NCI-H345 (cell line): Measurements from ENCODE around the gene LPXN.
A peak's percentile ranks its signal among the peaks of the same experiment; 100 is the strongest.

Source experiments
- DNase-seq: peaks from one replicate; lab custom pipeline; 2025; lab: John Stamatoyannopoulos, UW

The LPXN gene

DNA sequence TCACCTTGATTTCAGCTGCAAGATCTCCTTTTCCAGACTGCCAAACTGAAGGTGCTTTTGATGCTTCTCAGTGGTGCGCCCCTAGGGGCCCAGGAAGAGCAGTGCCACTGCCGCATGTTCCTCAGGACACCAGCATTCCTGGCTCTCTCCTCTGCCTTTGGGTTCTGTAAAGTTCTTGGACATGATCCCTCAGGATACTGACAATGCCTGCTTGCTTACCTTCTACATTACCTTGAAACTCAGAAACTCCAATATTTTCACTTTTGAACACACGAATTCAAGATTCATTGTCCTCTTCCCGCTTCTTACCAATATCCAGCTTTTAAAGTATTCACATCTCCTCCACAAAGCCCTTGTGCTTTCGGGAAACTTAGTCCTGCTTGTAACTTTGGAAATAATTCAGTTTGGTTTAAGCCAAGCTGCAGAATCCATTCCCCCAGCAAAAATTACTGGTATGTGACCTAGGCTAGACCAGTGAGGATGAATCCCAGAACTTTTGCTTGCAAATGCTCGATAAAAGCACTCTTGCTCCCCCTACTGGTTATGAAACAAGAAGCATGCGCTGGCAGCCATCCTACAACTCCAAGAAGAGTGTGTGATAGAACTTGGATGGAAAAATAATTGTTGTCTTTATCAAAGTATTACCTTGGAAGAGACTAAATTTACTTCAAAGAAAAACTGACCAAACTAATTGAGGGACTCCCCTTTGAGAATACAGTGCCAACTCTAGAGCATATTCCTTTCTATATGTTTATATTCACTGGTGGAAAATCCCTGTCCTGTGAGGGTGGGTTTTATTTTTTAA lies 51.2 kb downstream of the LPXN start:
- peak; percentile 70 for DNase-seq

DNA sequence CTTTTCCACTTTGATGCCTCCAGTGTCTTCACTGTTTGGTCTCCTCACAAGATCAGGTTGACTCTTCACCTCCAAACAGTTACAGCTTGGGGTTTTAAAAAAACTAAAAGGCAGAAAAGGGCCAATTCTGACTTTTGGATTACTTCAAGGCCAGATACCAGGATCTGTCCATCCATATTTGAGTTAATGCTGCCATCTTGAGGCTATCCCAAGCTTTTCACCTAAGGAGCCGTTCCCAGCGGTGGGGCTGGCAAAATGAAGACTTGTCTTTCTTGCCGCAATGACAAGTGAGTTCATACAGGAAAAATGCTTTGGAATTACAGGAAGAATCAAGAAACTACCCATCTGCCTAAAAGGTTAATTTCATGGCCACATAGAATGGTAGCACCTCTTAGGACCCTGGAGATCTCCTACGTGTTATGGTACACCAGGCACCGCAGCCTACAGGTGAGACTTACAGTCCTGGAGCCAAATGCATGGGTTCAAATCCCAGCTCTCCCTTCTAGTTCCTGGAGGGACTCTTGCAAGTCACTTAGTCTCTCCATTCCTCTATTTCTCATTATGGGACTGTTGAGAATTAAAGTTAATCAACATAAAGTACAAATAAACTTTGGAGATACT lies 61.8 kb downstream of the LPXN start:
- DNase-seq: peak; percentile 30

DNA sequence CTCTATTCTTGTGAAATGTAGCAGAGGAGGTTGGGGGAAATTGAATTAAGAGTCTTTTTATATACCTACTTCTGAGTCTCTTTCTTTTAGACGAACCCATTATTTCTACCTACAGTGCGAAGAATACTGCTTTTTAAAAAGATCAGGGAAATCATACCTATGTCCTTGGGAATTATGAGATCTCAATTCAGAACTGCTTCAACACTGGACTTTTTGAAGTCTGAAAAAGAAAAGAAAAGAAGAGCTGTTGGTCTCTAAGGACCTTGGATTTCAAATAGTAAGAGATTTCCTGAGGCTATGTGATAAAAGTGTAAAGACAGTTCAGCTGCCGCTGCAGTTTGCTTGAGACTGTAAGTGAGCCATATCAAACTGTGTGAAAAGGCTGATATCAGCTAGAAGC lies 64.0 kb downstream of the LPXN start:
- no peak for DNase-seq

DNA sequence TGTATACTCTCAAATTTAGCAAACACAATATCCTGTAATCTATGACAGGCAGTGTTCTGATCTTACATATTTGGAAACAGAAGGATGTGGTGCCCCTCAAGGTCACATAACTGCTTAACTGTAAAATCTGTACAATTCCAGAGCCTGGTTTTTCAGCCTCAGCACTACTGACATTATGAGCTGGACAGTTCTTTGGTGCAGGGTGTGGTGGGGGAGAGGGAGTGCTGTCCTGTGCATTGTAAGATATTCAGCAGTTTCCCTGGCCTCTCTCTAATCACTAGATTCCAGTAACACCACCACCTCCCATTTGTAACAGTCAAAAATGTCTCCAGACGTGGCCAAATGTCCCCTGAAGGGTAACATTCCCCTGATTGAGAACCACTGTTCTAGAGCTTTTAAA lies 65.9 kb downstream of the LPXN start:
- DNase-seq: no peak

- no peak for DNase-seq
These were observed 66.8 kb downstream of the LPXN start for GRCh38 chr11:58508814-58509213.

GRCh38 chr11:58508005-58508404 lies 67.7 kb downstream of the LPXN start, which contains the start of gene OR5B21:
Gene OR5B21, minus strand, starts transcription at chr11:58508105. Its CDS starts 0 bp downstream, at chr11:58508105.
- DNase-seq: no peak

GRCh38 chr11:58507355-58507754 lies 68.3 kb downstream of the LPXN start:
- DNase-seq: no peak

DNA sequence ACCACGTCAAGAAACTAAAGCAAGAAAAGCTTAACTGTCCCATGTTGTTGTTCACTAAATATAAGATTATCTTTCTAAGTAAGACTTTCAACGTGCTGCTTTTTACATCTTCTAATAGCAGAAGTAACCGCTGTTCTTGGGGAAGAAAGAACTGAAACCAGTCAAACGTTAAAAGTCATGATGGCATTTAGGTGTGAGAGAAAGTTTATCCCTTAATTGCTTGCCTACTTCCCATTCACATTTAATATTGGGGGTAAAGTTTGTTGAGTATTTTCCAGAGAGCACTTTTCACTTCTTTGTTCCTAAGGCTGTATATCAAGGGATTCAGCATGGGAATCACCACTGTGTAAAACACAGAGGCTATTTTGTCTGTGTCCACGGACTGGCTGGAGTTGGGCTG lies 68.7 kb downstream of the LPXN start:
- no peak for DNase-seq

DNA sequence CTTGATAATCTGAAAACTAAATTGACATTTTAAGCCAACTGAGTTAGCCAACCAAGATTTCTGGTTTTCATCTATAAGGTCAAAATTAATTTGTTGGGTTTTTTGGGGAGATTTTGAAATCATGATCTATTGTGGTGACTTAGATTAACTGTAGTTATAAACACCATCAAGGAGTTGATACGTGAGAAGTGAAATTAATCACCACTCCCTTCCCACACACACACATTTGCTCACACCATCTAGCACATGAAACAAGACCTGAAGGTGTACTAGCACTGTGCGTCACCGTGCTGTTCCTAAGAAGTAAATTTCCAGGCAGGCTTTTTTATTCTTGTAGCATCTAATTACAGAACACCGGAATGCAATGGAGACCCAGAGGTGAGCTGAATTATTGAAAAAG lies 69.8 kb downstream of the LPXN start:
- no peak for DNase-seq

DNA sequence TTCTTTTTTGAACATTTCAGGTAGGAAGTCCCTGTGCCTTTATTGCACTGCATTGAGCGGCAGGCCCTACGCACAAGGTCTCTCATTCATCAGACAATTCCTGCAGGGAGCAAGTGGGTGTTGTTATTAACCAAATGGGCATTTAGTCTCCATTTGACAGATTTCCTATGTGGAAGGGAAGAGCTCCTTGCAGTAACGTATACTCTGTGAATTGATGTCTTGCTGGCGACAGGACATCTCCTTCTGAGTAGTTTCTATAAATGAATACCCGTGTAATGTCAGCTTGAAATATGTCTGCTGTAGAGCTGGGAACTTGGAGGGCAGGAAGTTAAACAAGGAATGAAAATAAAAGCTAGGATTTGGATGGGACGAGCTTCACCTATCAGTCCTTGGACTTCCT lies 71.4 kb downstream of the LPXN start:
- DNase-seq: no peak

DNA sequence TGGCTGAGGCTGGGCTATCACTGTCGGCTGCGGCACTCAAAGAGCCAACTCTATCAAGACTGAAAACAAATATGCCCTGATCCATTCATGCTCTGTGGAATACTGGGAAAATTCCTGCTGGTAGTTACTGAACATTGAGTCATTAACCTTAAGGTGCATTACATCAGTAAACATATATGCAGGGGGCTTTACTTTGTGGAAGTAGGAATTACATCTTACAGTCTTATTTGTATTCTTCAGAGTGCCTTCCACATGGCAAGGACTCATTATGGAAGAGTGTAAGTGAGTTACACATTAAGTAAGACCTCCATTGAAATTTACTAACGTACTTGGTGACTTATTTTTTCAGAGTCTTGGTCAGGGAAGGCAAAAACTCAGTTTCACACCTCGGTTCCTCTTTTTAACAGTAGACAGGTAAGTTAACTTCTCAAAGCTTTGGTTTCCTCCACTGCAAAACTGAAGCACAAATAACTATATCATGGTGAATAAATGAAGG lies 72.2 kb downstream of the LPXN start:
- DNase-seq: no peak

- no peak for DNase-seq
These were observed 73.7 kb downstream of the LPXN start for GRCh38 chr11:58502004-58502403.

- no peak for DNase-seq
These were observed 77.2 kb downstream of the LPXN start for GRCh38 chr11:58498464-58498863.

GRCh38 chr11:58497951-58498350 lies 77.7 kb downstream of the LPXN start:
- DNase-seq: no peak

GRCh38 chr11:58495906-58496305 lies 79.8 kb downstream of the LPXN start:
- DNase-seq: no peak

GRCh38 chr11:58494101-58494500 lies 81.6 kb downstream of the LPXN start:
- no peak for DNase-seq

- DNase-seq: no peak
These were observed 82.0 kb downstream of the LPXN start for GRCh38 chr11:58493676-58494075.

- DNase-seq: no peak
These were observed 84.8 kb downstream of the LPXN start for GRCh38 chr11:58490827-58491226.

- DNase-seq: no peak
These were observed 88.5 kb downstream of the LPXN start for GRCh38 chr11:58487170-58487569.

GRCh38 chr11:58485961-58486360 lies 89.7 kb downstream of the LPXN start:
- DNase-seq: no peak
